K562 treated with DMSO at 1 percent for 4 hours (cell line): ENCODE data around the gene CT45A7. TPM values are rescaled to one million over a fixed set of nuclear protein-coding genes. Genes with fewer than 3 reads are reported as not detected.

Experiments used
- total RNA-seq: library from RNA; unstranded; fragments of 300-600 nt; gene quantifications from 2 replicates; pipeline ENCODE4 v1.2.3, GENCODE V29; 2022; ENCODE audit not compliant: insufficient read depth

CT45A7 gene, protein sequence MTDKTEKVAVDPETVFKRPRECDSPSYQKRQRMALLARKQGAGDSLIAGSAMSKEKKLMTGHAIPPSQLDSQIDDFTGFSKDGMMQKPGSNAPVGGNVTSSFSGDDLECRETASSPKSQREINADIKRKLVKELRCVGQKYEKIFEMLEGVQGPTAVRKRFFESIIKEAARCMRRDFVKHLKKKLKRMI
- total RNA-seq = not detected in 2 replicates

DNA sequence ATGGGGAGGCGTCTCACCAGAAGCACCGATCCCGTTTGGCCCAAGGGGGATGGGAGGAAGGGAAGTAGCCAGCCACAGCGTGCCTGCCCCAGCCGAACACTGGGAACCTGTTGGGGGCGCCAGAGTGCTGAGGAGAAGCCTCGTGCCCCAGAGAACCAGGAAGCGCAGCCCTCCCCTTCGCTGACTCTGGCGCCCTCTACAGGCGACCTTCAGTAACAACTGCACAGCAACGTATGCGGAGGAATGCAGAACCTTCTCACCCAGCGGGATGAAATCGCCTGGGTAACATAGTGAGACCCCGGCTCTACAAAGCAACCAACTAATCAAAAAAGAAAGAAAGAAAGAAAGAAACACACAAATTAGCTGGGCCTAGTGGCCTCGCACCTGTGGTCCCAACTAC lies at the start of gene CT45A7:
TSS of gene CT45A7 (minus strand) at position 101 of the 400 bp plus-strand sequence. CDS start 3,747 bp downstream, outside the sequence.

DNA sequence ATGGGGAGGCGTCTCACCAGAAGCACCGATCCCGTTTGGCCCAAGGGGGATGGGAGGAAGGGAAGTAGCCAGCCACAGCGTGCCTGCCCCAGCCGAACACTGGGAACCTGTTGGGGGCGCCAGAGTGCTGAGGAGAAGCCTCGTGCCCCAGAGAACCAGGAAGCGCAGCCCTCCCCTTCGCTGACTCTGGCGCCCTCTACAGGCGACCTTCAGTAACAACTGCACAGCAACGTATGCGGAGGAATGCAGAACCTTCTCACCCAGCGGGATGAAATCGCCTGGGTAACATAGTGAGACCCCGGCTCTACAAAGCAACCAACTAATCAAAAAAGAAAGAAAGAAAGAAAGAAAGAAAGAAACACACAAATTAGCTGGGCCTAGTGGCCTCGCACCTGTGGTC lies 34.6 kb upstream of the CT45A7 start, which contains the start of gene CT45A9:
TSS of gene CT45A9 (minus strand) at position 101 of the 400 bp plus-strand sequence. CDS start 3,751 bp downstream, outside the sequence.

DNA sequence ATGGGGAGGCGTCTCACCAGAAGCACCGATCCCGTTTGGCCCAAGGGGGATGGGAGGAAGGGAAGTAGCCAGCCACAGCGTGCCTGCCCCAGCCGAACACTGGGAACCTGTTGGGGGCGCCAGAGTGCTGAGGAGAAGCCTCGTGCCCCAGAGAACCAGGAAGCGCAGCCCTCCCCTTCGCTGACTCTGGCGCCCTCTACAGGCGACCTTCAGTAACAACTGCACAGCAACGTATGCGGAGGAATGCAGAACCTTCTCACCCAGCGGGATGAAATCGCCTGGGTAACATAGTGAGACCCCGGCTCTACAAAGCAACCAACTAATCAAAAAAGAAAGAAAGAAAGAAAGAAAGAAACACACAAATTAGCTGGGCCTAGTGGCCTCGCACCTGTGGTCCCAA lies 17.4 kb upstream of the CT45A7 start, which contains the start of gene CT45A8:
TSS of gene CT45A8 (minus strand) at position 101 of the 400 bp plus-strand sequence. CDS start 3,755 bp downstream, outside the sequence.

DNA sequence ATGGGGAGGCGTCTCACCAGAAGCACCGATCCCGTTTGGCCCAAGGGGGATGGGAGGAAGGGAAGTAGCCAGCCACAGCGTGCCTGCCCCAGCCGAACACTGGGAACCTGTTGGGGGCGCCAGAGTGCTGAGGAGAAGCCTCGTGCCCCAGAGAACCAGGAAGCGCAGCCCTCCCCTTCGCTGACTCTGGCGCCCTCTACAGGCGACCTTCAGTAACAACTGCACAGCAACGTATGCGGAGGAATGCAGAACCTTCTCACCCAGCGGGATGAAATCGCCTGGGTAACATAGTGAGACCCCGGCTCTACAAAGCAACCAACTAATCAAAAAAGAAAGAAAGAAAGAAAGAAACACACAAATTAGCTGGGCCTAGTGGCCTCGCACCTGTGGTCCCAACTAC lies 17.2 kb downstream of the CT45A7 start, which contains the start of gene CT45A2:
TSS of gene CT45A2 (minus strand) at position 101 of the 400 bp plus-strand sequence. CDS start 3,747 bp downstream, outside the sequence.

DNA sequence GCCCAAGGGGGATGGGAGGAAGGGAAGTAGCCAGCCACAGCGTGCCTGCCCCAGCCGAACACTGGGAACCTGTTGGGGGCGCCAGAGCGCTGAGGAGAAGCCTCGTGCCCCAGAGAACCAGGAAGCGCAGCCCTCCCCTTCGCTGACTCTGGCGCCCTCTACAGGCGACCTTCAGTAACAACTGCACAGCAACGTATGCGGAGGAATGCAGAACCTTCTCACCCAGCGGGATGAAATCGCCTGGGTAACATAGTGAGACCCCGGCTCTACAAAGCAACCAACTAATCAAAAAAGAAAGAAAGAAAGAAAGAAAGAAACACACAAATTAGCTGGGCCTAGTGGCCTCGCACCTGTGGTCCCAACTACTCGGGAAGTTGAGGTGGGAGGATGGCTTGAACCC lies 34.4 kb downstream of the CT45A7 start, which contains the start of gene CT45A6:
TSS of gene CT45A6 (minus strand) at position 101 of the 400 bp plus-strand sequence. CDS start 3,794 bp downstream, outside the sequence.

DNA sequence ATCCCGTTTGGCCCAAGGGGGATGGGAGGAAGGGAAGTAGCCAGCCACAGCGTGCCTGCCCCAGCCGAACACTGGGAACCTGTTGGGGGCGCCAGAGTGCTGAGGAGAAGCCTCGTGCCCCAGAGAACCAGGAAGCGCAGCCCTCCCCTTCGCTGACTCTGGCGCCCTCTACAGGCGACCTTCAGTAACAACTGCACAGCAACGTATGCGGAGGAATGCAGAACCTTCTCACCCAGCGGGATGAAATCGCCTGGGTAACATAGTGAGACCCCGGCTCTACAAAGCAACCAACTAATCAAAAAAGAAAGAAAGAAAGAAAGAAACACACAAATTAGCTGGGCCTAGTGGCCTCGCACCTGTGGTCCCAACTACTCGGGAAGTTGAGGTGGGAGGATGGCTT lies 51.7 kb downstream of the CT45A7 start, which contains the start of gene CT45A5:
TSS of gene CT45A5 (minus strand) at position 101 of the 400 bp plus-strand sequence. CDS start 3,774 bp downstream, outside the sequence.

Other genes starting within 250 kb of the CT45A7 start
- gene CT45A1, start 123.6 kb downstream of the CT45A7 start, total RNA-seq = 1.6 TPM in 1 of 2 replicates, not detected in the other
- not detected in 2 replicates for gene CT45A3, start 69.1 kb downstream of the CT45A7 start, total RNA-seq
- gene CT45A5, start 51.8 kb downstream of the CT45A7 start, total RNA-seq = not detected in 2 replicates
- gene CT45A6, start 34.5 kb downstream of the CT45A7 start, total RNA-seq = not detected in 2 replicates
- gene CT45A2, start 17.3 kb downstream of the CT45A7 start, total RNA-seq = 1.2 TPM in 1 of 2 replicates, not detected in the other
- gene CT45A8, start 17.3 kb upstream of the CT45A7 start, total RNA-seq = not detected in 2 replicates
- not detected in 2 replicates for gene CT45A9, start 34.5 kb upstream of the CT45A7 start, total RNA-seq
- gene CT45A10, start 56.2 kb upstream of the CT45A7 start, total RNA-seq = 11.6 and 12.5 TPM in 2 replicates
- gene SAGE1, start 56.4 kb upstream of the CT45A7 start, total RNA-seq = 15.2 and 15.9 TPM in 2 replicates
- gene MMGT1, start 136.7 kb upstream of the CT45A7 start, total RNA-seq = 13.4 and 13.8 TPM in 2 replicates
- gene SLC9A6, start 148.2 kb upstream of the CT45A7 start, total RNA-seq = 6.3 and 7.3 TPM in 2 replicates